GM12872 (cell line): ENCODE measurements around the gene GFM1.

Source experiments
- TF ChIP-seq, protein P1 (sequence below): IDR thresholded peaks from 3 replicates; pipeline ENCODE4 v1.5.1; 2011; ENCODE audit warnings: low read depth, mild to moderate bottlenecking, low read length, moderate library complexity; ENCODE audit not compliant: insufficient read depth

The GFM1 gene

DNA sequence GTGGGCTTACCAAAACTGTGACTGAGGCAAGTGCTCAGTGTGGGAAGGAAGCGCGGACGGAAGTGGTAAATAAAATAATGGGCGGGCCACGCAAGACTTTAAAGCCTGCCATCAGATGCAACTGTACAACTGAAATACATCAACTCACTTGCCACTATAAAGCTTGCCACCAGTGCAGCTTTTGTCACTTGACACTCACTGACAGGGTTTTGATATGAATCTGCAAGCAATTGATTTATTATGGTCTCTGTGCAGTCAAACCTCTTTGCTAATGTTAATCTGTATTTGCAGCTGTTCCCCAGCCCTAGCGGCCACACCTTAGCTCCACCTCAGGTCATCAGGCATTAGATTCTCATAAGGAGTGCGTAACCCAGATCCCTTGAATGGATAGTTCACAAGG is 2.3 kb upstream of the GFM1 start:
- TF ChIP-seq, protein P1, sequence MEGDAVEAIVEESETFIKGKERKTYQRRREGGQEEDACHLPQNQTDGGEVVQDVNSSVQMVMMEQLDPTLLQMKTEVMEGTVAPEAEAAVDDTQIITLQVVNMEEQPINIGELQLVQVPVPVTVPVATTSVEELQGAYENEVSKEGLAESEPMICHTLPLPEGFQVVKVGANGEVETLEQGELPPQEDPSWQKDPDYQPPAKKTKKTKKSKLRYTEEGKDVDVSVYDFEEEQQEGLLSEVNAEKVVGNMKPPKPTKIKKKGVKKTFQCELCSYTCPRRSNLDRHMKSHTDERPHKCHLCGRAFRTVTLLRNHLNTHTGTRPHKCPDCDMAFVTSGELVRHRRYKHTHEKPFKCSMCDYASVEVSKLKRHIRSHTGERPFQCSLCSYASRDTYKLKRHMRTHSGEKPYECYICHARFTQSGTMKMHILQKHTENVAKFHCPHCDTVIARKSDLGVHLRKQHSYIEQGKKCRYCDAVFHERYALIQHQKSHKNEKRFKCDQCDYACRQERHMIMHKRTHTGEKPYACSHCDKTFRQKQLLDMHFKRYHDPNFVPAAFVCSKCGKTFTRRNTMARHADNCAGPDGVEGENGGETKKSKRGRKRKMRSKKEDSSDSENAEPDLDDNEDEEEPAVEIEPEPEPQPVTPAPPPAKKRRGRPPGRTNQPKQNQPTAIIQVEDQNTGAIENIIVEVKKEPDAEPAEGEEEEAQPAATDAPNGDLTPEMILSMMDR: no peak

DNA sequence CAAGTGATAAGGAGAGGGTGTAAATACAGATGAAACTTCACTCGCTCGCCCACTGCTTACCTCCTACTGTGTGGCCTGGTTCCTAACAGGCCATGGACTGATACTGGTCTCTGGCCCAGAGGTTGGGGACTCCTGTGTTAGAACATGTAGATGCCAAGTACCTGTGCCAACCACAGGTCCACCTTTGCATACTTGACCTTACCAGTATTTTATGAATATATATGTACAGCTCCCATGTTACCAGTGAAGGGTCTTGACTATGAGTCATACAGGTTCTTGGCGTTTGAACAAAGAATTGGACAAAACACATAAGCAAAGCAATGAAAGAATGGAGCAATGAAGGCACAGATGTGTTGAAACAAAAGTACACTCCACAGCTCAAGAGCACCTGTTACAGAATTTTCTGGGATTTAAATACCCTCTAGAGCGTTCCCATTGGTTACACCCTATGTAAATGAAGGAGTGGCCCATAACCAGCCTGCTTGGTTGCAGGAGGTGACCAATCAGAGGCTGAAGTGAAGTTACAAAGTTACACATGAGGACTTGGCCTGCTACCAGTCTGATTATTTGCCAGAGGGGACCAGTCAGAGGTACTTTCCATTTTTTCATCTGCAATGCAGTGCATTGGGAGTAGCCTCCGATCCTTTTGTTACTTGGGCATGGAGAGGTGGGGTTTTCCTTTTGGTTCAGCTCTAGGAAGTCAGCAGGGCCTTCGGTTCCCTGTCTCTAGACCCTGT is 1.7 kb upstream of the GFM1 start:
- TF ChIP-seq, protein P1: no peak

DNA sequence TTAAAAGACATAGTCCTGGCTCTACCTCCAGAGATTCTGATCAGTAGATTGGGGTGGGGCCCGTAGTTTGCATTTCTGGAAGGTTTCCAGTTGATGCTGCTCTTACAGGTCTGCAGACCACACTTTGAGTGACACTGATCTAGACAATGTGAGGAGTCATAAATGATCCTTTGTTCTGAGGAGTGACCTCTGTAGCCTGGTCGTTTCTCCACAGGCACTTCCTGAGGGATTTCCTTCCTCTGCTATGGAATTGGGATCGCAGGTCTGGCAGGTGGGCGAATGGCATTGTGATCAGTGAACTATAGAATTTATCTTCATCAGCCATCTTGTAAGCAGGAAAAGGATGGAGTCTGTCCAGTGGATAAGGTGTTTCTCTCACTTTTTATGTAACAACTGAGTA is 5.5 kb downstream of the GFM1 start:
- TF ChIP-seq, protein P1: no peak

DNA sequence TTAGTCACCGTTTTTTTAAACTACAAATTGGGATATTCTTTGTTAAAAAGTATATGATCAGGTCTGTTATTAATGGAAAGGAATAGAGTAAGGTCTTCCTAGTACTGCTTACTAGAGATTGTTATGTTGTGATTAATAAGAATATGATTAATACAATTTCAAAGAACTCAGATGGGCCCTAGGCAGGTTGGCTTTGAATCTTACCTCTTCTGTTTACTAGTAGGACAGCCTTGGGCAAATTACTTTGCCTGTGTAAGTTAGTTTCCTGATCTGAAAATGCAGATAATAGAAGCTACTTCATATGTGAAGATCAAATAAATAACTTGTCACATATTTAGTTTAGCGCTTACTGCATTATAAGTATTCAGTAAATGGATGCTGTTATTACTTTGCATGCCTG is 6.9 kb downstream of the GFM1 start:
- TF ChIP-seq, protein P1: no peak

DNA sequence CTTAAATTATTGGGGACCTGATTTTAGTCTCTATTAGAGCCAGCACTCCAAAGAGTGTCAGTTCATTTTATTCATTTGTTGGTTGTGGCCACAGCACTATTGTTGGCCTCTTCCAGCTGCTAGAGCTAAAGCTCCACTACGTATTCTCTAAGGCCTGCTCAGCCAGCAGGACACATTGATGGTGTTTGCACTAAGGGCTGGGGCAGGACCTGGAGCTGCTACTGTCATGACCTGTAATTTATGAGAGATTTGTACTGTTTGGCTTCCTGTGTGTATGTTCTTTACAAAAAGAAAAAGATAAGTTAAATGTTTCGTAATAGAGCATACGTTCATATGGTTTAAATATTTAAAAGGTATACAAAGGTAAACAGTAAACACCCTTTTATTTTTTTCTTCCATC is 8.1 kb downstream of the GFM1 start:
- TF ChIP-seq, protein P1: no peak

DNA sequence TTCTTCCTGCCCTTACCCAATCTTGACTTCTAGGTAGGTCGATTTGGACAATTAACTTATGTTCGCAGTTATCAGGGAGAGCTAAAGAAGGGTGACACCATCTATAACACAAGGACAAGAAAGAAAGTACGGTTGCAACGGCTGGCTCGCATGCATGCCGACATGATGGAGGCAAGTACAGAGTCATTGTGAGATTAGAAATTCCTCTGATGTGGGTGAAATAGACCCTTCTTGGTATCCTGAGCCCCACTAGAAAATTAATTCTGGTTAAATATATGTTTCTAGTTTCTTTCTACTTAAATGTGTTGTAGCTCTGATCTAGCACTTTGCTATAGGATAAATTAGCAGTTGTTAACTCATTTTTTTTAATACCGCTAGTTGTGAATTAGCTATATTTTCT is 14.6 kb downstream of the GFM1 start:
- TF ChIP-seq, protein P1: no peak

DNA sequence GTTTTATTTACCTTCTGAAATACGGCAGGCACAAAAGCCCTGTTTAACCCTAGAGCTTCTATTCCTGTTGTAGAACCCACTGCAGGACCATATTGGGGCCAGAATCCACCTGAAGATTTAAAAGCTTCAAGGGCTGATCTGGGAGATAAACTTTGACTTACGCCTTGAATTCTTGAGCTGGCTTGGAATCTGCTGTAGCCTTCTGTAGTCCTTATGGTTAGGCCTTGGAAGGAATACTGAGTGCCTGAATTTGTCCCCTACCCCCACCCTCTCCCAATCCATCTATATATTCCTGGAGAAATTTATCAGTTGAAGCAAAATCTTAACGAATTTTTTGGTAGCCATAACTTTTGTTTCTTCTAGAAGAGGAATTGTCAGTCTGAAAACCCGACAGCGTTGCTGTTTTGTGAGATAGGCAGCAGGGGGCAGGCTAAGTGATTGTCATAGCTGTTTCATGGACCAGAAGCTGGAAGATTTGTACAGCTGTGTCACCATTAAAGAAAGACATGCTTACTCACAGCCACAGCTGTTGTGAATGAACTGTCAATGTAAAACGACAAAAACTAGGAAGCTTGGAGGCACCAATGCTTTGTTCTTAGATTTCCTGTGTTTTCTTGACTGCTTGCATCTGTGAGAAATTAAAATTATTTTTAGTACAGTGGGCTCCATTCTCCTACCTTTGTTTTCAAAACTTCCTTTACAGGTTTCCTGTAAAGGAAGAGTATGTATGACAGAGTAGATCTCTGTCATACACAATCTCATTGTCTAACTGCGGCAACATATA is 15.3 kb downstream of the GFM1 start:
- TF ChIP-seq, protein P1: peak; percentile 72
